22Rv1 (cell line): ENCODE measurements around the gene IL6ST.

ENCODE experiments used
- ZFX ChIP-seq: fragments of 450-650 bp; IDR thresholded peaks from 2 replicates; pipeline ENCODE4 v1.6.1; 2017; ENCODE audit warnings: antibody characterized with exemption, borderline replicate concordance
- TF ChIP-seq, protein P1 (sequence below): fragments of 450-650 bp; IDR thresholded peaks from 2 replicates; pipeline ENCODE4 v1.5.1; 2017; ENCODE audit warnings: mild to moderate bottlenecking

- TF ChIP-seq, protein P1, sequence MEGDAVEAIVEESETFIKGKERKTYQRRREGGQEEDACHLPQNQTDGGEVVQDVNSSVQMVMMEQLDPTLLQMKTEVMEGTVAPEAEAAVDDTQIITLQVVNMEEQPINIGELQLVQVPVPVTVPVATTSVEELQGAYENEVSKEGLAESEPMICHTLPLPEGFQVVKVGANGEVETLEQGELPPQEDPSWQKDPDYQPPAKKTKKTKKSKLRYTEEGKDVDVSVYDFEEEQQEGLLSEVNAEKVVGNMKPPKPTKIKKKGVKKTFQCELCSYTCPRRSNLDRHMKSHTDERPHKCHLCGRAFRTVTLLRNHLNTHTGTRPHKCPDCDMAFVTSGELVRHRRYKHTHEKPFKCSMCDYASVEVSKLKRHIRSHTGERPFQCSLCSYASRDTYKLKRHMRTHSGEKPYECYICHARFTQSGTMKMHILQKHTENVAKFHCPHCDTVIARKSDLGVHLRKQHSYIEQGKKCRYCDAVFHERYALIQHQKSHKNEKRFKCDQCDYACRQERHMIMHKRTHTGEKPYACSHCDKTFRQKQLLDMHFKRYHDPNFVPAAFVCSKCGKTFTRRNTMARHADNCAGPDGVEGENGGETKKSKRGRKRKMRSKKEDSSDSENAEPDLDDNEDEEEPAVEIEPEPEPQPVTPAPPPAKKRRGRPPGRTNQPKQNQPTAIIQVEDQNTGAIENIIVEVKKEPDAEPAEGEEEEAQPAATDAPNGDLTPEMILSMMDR: no peak
- TF ChIP-seq ZFX: no peak
Measured at GRCh38 chr5:55998966-55999365, 4.2 kb upstream of the IL6ST start.
